ENCODE results near the gene CFAP100. TPM values are rescaled to one million over a fixed set of nuclear protein-coding genes. Genes with fewer than 3 reads are reported as not detected.

Gene CFAP100
- total RNA-seq, 1 experiment from 2014 or later = not detected

GRCh38 chr3:126414961-126415660 lies 20.4 kb downstream of the CFAP100 start:
- H4K20me1 ChIP-seq (ENCODE audit: low read length) = no peaks in the 10 kb centered on the region
- no peak for ATAC-seq
- H3K4me3 ChIP-seq (ENCODE audit: low read length) = no peak overlapping the region
- H3K4me2 ChIP-seq (ENCODE audit: low read length) = no peak overlapping the region
- no peaks in the 10 kb centered on the region for H3K9me2 ChIP-seq (replicated peaks; ENCODE audit: low read length)
- no TSS peak for BruUV-seq (replicated peaks)
- DNase-seq = no peak
- H3K79me2 ChIP-seq (ENCODE audit: low read length) = no peaks in the 10 kb centered on the region
- ChIA-PET CTCF (no interaction called here), POLR2A (ENCODE audit: unreplicated experiment) (no interaction called here)
- no peak overlapping the region for H3K9ac ChIP-seq (ENCODE audit: low read length)
- TF ChIP-seq EZH2 (IDR thresholded peaks at IDR 0.05; ENCODE audit: low read length, unreplicated experiment) (no peak), CTCF (conservative IDR thresholded peaks at IDR 0.05; ENCODE audit: low read depth, low read length) (no peak), EZH2phosphoT487 (IDR thresholded peaks at IDR 0.05; ENCODE audit: borderline replicate concordance, low read length) (no peak)
- H2AFZ ChIP-seq (ENCODE audit: low read length) = no peak overlapping the region
- H3K4me1 ChIP-seq (ENCODE audit: insufficient read depth, low read length) = no peaks in the 10 kb centered on the region
- no peaks in the 10 kb centered on the region for H3K9me3 ChIP-seq (ENCODE audit: low read length)
- H3K27ac ChIP-seq (ENCODE audit: low read length) = no peak overlapping the region
- intact Hi-C loops (cut with micrococcal nuclease) = no loop called here
- no peaks in the 10 kb centered on the region for H3F3A ChIP-seq (ENCODE audit: low read length, unreplicated experiment)
- H3K27me3 ChIP-seq (ENCODE audit: low read length) = peaks cover 17% of the 10 kb centered on the region; the same call in 1 of the 2 replicates
- no peaks in the 10 kb centered on the region for H3K36me3 ChIP-seq (ENCODE audit: low read depth, low read length)

GRCh38 chr3:126415661-126416591 lies 21.2 kb downstream of the CFAP100 start:
- no peak overlapping the region for H2AFZ ChIP-seq (ENCODE audit: low read length)
- no peak overlapping the region for H3K4me2 ChIP-seq (ENCODE audit: low read length)
- H3K9me2 ChIP-seq (replicated peaks; ENCODE audit: low read length) = no peaks in the 10 kb centered on the region
- no peak overlapping the region for H3K9ac ChIP-seq (ENCODE audit: low read length)
- ATAC-seq = no peak
- no TSS peak for BruUV-seq (replicated peaks)
- peaks cover 9% of the 10 kb centered on the region; the same call in 1 of the 2 replicates for H3K27me3 ChIP-seq (ENCODE audit: low read length)
- TF ChIP-seq EZH2phosphoT487 (IDR thresholded peaks at IDR 0.05; ENCODE audit: borderline replicate concordance, low read length) (no peak), CTCF (conservative IDR thresholded peaks at IDR 0.05; ENCODE audit: low read depth, low read length) (no peak), EZH2 (IDR thresholded peaks at IDR 0.05; ENCODE audit: low read length, unreplicated experiment) (no peak)
- no peaks in the 10 kb centered on the region for H3K79me2 ChIP-seq (ENCODE audit: low read length)
- no peaks in the 10 kb centered on the region for H4K20me1 ChIP-seq (ENCODE audit: low read length)
- no peak overlapping the region for H3K27ac ChIP-seq (ENCODE audit: low read length)
- no peaks in the 10 kb centered on the region for H3K4me1 ChIP-seq (ENCODE audit: insufficient read depth, low read length)
- intact Hi-C loops (cut with micrococcal nuclease) = no loop called here
- ChIA-PET POLR2A (ENCODE audit: unreplicated experiment) (no interaction called here), CTCF (no interaction called here)
- H3K36me3 ChIP-seq (ENCODE audit: low read depth, low read length) = no peaks in the 10 kb centered on the region
- H3K9me3 ChIP-seq (ENCODE audit: low read length) = no peaks in the 10 kb centered on the region
- H3K4me3 ChIP-seq (ENCODE audit: low read length) = no peak overlapping the region
- DNase-seq = no peak
- no peaks in the 10 kb centered on the region for H3F3A ChIP-seq (ENCODE audit: low read length, unreplicated experiment)

Data from PC-3 (cell line).